HG03521 (cell line): Measurements from ENCODE around the gene FHIP1A.

Source experiments
- ATAC-seq: cut with Tn5 transposase; IDR thresholded peaks from one replicate; pipeline ENCODE4 v1.9.1; 2021; ENCODE audit warnings: mild to moderate bottlenecking, moderate library complexity; ENCODE audit not compliant: unreplicated experiment

Gene FHIP1A

GRCh38 chr4:151417766-151418376, 8.9 kb downstream of the FHIP1A start:
- ATAC-seq, result no peak

GRCh38 chr4:151418385-151418784, 9.4 kb downstream of the FHIP1A start:
- no peak for ATAC-seq

GRCh38 chr4:151418856-151419255, 9.9 kb downstream of the FHIP1A start:
- no peak for ATAC-seq

- no peak for ATAC-seq
These were observed 11.4 kb downstream of the FHIP1A start for GRCh38 chr4:151420250-151420807.

- no peak for ATAC-seq
These were observed 13.9 kb downstream of the FHIP1A start for GRCh38 chr4:151422854-151423253.

- no peak for ATAC-seq
These were observed 17.5 kb downstream of the FHIP1A start for GRCh38 chr4:151426513-151426912.

- ATAC-seq, result no peak
These were observed 18.3 kb downstream of the FHIP1A start for GRCh38 chr4:151427266-151427665.

GRCh38 chr4:151428346-151428745, 19.4 kb downstream of the FHIP1A start:
- no peak for ATAC-seq

GRCh38 chr4:151429957-151430570, 21.1 kb downstream of the FHIP1A start:
- peak; percentile 51 for ATAC-seq

- no peak for ATAC-seq
These were observed 21.9 kb downstream of the FHIP1A start for GRCh38 chr4:151430740-151431457.

- no peak for ATAC-seq
These were observed 22.8 kb downstream of the FHIP1A start for GRCh38 chr4:151431728-151432127.

- ATAC-seq, result no peak
These were observed 23.7 kb downstream of the FHIP1A start for GRCh38 chr4:151432654-151433053.

- ATAC-seq, result no peak
These were observed 25.3 kb downstream of the FHIP1A start for GRCh38 chr4:151434183-151434860.

GRCh38 chr4:151436093-151436518, 27.1 kb downstream of the FHIP1A start:
- no peak for ATAC-seq

GRCh38 chr4:151437505-151437904, 28.5 kb downstream of the FHIP1A start:
- ATAC-seq, result no peak

- ATAC-seq, result no peak
These were observed 29.2 kb downstream of the FHIP1A start for GRCh38 chr4:151438154-151438553.

GRCh38 chr4:151439320-151439719, 30.3 kb downstream of the FHIP1A start:
- no peak for ATAC-seq

GRCh38 chr4:151442002-151442401, 33.0 kb downstream of the FHIP1A start:
- ATAC-seq, result no peak

- ATAC-seq, result no peak
These were observed 34.3 kb downstream of the FHIP1A start for GRCh38 chr4:151443247-151443646.

GRCh38 chr4:151443752-151444151, 34.8 kb downstream of the FHIP1A start:
- no peak for ATAC-seq

- ATAC-seq, result no peak
These were observed 37.2 kb downstream of the FHIP1A start for GRCh38 chr4:151446208-151446607.
